Stimulated activated CD4-positive, alpha-beta T cell treated with anti-CD3 and anti-CD28 coated beads, Interleukin-15, amount 100 ng/mL, for 48 hours (primary cell): ENCODE data around the gene FSTL1.

ENCODE experiments used
- DNase-seq, 2 donors: peaks; one replicate each; pipeline ENCODE4 v3.0.0-alpha.2; 2020; ENCODE audit warnings: low read depth in 2 of 2

FSTL1 gene

GRCh38 chr3:120440001-120440703 is 10.6 kb downstream of the FSTL1 start:
- DNase-seq: no peak

- no peak for DNase-seq
Observed at GRCh38 chr3:120438665-120439370, 12.0 kb downstream of the FSTL1 start.

GRCh38 chr3:120438216-120438615 is 12.6 kb downstream of the FSTL1 start:
- no peak for DNase-seq

GRCh38 chr3:120437559-120437958 is 13.2 kb downstream of the FSTL1 start:
- DNase-seq: no peak

GRCh38 chr3:120436523-120437050 is 14.2 kb downstream of the FSTL1 start:
- no peak for DNase-seq

- DNase-seq: no peak
Observed at GRCh38 chr3:120435621-120436020, 15.2 kb downstream of the FSTL1 start.

DNA sequence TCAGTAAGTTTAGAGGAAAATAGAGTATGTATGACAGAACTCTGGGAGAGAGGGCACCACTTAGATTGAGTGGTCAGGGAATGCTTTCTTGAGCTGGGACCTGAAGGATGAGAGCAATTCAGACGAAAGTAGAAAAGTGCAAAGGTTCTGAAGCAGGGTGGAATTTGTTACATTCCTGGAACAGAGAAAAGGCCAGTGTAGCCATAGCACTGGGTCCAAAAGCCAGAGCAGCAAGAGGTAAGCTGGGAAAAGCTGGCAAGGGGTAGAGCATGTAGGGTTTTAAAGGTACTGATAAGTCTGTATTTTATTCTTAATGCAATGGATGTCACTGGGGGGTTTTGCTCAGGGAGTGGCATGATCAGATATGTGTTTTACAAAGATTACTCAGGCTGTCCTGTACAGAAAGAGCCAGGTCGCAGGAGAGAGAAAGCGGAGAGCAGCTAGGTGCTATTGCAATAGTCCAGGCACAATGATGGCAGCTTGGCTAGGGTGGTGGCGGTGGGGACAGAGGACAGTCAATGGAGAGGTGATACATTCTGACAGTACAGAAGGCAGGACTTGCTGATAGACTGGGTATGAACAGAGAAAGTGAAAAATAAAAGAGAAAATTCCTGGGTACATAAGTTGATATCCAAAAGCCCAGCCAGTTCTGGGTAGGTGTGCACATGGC is 17.0 kb downstream of the FSTL1 start:
- no peak for DNase-seq

DNA sequence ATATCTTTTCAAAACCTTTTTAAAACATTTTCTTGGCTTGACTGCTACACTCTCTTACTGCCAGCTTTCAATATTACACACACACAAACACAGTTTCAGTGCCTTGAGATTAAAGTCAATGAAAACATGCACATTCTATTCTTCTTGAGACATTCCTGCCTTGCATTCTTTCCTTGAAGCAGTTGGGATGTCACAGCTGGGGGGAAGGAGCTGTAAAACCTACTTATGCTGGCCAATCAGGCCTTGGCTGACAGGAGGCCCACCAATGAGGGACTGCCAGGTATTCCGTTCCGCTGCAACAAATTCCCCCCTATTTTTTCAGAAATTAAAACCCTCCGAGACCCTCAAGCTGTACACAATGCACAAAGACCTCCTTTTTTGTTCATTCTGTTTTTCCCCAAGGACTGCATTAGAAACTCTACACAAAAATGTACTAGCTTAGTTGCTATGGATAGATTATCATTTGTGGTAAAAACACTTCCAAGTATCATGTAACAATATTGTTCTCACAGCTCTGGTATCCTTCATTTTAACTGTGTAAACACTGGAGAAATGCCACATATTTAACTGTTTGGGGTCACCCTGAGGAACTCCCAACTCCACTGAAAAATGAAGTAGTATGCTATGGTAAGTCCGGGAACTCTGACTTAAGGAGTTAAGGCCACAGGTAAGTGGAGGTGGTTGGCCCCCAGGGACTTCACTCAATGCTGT is 18.5 kb downstream of the FSTL1 start:
- DNase-seq: no peak

- no peak for DNase-seq
Observed at GRCh38 chr3:120429921-120430361, 20.9 kb downstream of the FSTL1 start.

- no peak for DNase-seq
Observed at GRCh38 chr3:120428924-120429323, 21.9 kb downstream of the FSTL1 start.

- DNase-seq: no peak
Observed at GRCh38 chr3:120427201-120427600, 23.6 kb downstream of the FSTL1 start.

DNA sequence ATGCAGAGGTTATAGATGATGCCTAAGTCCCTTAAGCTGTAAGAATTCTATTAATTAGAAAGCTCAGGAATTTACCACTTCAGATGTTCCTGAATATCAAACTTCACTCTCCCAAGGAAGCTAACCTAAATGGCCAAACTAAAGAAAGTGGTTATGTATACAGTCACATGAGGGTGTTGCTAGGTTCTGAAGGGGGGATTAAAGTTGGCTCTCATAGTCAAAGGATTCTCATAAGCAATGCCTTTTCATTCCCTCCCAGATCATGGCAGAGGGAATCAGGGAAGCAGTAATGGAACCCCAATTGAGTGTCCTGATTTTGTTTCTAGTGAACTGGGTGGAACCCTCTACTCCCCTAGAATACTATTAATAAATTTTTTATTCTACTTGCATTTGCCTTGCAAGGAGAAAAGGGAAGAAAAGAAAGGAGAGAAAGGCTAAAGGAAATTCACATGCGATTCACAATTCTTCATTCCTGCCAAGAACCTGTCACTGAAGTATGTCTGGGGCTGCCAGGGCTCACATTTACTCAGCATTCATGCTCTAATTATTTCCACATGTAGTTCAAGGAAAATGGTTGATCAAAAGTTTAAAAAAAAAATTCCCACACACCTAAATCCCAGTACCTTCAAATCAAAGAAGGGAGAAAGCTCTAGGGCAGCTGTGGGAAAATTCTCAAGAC is 25.1 kb downstream of the FSTL1 start:
- no peak for DNase-seq

- DNase-seq: no peak
Observed at GRCh38 chr3:120424976-120425570, 25.7 kb downstream of the FSTL1 start.

DNA sequence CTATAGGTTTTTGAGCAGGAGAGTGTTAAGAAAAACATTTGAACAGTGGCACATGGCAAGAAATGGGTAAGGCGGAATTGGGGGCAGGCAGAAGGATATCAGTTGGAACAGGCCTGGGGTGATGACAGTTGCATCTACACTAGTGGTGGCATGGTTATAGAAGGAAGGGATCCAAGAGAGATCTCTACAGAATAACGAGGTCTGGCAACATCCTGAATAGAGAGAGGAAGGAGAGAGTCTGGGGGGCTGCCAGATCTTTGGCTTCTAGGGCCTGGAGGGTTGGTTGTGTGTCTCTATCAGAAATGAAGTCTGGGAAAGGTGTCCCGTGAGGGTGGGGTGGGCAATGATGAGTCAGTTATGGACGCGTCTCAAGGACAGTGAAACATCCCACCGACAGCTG is 26.3 kb downstream of the FSTL1 start:
- DNase-seq: no peak

GRCh38 chr3:120423432-120423831 is 27.4 kb downstream of the FSTL1 start:
- no peak for DNase-seq

DNA sequence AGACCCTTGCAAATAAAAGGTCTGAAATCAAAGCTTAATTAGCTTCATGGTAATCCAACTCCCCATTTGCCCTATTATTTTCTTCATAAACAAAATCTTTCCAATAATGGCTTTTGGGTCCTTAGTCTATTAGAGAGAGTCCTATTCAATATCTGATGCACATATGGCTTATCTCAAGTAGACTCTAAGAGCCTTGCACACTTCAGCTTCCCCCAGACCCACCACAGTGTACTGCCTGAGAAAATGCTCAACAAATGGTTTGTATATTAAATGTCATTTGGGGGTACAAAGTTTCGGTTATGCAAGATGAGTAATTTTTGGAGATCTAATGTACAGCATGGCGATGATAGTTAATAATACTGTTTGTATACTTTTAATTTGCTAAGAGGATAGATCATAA is 28.9 kb downstream of the FSTL1 start:
- DNase-seq: no peak

DNA sequence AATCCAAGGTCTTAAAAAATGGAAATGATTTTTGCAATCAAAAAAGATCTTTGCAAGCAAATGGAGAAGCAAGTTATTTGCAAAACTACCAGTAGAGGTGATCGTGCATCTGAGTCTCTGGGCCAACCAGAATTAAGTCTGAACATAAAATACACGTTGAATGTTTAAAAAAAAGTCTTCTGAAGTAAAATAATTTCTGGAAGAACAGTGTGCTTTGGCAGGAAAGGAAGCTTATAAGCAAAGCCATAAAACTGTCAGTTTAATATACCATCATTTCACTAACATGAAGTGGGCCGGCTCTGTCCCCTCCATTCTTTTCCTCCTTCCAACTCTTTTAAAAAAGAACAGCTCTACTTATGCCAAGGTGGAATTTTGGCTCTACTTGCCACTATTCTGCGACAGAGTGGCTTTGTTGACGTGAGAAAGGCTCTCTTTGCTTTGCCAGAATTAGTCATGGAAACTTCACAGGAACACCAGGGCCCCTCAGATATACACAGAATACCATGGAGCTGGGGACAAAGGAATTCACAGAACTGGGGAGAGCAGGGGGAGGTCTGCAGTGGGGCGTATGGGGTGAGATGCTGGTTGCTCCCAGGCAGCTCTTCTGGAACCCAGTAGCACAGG is 29.8 kb downstream of the FSTL1 start:
- no peak for DNase-seq

DNA sequence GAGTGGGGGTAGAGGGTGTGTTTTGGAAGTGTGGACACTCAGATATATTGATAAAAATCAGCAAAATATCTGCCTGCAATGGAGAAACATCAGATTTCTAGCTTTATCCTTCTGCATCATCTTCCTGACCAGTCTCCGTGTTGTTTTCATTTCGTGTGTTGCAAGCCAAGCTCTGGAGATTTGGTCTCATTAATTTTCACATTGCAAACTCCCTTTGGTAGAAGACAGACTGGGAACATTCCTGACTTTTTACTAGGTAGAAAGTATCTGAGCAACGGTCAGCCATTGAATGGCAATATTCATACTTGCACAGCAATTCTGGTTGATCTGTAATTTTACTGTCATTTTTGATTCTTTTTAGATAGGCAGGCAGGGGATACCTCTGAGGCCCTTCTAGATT is 30.4 kb downstream of the FSTL1 start:
- no peak for DNase-seq

DNA sequence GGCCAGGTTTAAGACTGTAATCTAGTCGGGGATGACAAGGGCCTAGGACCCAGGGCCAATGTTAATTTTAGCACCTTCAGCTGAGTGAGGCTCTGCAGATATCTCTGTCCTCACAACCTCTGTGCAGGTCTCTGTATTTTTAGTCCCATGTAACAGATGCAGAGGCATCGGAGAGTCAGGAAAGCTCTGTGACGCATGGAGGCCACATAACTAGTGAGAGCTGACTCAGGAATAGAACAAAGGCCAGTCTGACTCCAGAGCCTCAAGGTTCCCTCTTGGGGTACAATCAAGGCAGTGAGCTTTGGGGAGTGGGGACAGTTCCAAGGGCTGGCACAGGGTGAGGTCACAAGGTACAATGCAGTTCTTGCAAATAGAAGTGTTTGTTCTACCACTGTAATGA is 31.0 kb downstream of the FSTL1 start:
- DNase-seq: no peak

GRCh38 chr3:120418866-120419490 is 31.8 kb downstream of the FSTL1 start:
- peak in 1 of 2 donors; percentile 4 for DNase-seq
